Left cardiac atrium (tissue), 4 donors: ENCODE data around the gene CDR2L. TPM values are rescaled to one million over a fixed set of nuclear protein-coding genes. Genes with fewer than 3 reads are reported as not detected.
"Not testable (repeated sequence)": the region's sequence is repeated elsewhere in the genome, so short reads cannot be mapped to it uniquely, and the experiment has no call there.

Experiments used
- ATAC-seq, 2 donors: fragments of 200-7000 bp; cut with Tn5 transposase; one replicate each; pipeline ENCODE4 v1.9.1; 2020; ENCODE audit warnings: mild to moderate bottlenecking in 2 of 2, moderate library complexity in 2 of 2
- DNase-seq: peaks from one replicate; pipeline ENCODE4 v3.0.0-alpha.2; 2020
- intact Hi-C, 2 donors: fragments of 100-400 bp; cut with DNase I; formaldehyde crosslinking; loops; one replicate each; pipeline versions ENCODE4 v1.14.1 to v1.15.1; 2022 to 2023
- total RNA-seq, 2 donors: library from RNA; stranded (reverse); fragmentation: NEBNext Ultra II Directional; extraction: Animal tissue kit (Norgen Biotek cat#: 25700); gene quantifications; one replicate each; pipeline ENCODE4 v1.2.1, GENCODE V29; 2021
- donor health status: DM: no; HTN: yes; CAD: no.
- donor health status: DM: no; HTN: yes; CAD: no; lungs with severe emphysema.
- donor health status: DM: yes; HTN: yes; CAD: no.
- donor health status: Dilated cardiomyopathy.

Gene CDR2L
- total RNA-seq, 2 donors from 2014 or later, result 13.8 to 15.2 TPM

DNA sequence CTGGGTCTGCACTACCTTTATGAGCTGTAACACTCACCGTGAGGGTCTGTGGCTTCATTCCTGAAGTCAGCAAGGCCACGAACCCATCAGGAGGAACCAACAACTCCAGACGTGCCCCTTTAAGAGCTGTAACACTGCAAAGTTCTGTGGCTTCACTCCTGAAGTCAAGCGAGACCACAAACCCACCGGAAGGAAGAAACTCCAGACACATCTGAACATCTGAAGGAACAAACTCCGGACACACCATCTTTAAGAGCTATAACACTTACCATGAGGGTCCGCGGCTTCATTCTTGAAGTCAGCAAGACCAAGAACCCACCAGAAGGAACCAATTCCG lies 37.9 kb downstream of the CDR2L start:
- ATAC-seq, DNase-seq, intact Hi-C loops: not testable (repeated sequence)

DNA sequence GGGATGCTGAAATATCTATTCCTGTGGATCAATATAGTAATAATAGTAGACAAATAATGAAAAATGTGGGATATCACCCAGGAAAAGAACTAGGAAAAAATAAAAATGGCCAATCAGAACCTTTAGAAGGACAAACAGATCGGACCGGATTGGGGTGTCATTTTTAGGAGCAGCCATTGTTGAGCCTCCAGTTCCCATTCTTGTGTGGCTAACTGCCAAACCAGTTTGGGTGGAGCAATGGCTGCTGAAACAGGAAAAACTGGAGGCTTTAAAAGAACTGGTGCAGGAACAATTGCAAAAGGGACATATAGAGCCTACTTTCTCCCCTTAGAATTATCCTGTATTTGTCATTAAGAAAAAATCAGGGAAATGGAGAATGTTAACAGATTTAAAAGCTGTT lies 39.2 kb downstream of the CDR2L start:
- intact Hi-C loops, ATAC-seq, DNase-seq: not testable (repeated sequence)

DNA sequence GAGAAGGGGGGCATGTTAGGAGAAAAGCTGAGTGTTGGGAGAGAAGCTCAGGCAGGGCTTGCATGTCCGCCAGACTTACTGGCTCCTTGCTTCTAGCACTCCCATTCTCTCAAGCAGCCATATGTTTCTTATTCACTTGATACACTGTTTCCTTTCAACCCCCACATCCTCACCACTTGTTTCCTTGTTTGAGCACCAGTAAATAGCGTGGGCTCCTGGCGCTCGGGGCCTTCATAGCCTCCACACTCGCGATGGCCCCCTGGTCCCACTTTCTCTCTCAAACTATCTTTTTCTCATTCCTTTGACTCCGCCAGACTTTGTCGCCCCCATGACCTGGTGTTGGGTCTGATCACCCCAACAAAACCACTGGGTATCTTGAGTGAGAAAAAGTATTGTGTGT lies 42.7 kb downstream of the CDR2L start:
- ATAC-seq, result no peak
- DNase-seq, result no peak
- intact Hi-C loops, result loop anchor here in 1 of 2 donors (5.0 kb wide), 1 partner anchor 48 kb away; no protein-coding TSS in a partner anchor

GRCh38 chr17:75031972-75032719 lies 44.7 kb downstream of the CDR2L start:
- peak; percentile 25 to 28 for ATAC-seq
- peak; percentile 82 for DNase-seq
- intact Hi-C loops, result loop anchor here in 1 of 2 donors (5.0 kb wide), 1 partner anchor 50 kb away; no protein-coding TSS in a partner anchor

- DNase-seq, result peak; percentile 54
- intact Hi-C loops, result loop anchor here in 1 of 2 donors (5.0 kb wide), 1 partner anchor 50 kb away; no protein-coding TSS in a partner anchor
- ATAC-seq, result no peak
These were observed 45.4 kb downstream of the CDR2L start for GRCh38 chr17:75032720-75033280.

DNA sequence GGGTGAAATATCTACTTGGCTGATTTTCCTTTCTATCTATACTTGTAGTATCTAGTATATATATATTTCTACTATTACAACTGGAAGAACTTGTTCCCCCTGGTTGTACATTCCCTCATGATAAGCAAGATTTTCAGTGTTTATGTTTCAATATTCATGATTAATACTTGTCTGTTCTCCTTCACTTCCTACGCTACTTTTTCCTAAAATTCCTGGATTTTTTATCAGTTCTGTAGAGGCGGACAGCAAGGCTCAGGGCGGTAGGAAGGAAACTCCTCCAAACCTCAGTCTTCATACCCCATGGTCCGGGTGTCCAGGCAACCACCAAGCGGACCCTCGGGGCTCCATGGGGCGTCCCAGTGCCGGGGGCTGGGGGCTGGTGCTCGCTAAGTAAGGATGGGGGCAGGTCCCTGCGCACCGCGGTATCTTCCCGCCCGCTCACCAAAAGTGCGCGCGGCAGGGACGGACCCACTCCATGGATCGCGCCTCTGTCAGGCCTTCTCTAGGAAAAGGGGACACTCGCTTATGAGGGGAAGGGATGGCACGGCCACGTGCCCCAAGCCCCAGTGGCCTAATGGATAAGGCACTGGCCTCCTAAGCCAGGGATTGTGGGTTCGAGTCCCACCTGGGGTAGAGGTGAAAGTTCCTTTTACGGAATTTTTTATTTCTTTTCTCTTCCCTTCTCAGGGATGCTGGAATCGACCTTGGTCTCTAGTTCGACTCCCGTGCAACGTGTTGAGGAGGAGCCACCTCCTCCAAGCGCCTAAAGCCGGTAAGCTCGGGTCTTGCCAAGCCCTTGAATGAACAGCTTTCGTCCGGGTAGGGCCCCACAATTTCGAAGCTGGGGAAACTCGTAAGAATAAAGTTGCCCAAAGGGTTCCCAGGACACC lies 46.2 kb downstream of the CDR2L start:
- DNase-seq (peak; percentile 88), ATAC-seq (peak; percentile 64 to 79)
- intact Hi-C loops, result loop anchor here in 1 of 2 donors (5.0 kb wide), 1 partner anchor 51 kb away; no protein-coding TSS in a partner anchor

DNA sequence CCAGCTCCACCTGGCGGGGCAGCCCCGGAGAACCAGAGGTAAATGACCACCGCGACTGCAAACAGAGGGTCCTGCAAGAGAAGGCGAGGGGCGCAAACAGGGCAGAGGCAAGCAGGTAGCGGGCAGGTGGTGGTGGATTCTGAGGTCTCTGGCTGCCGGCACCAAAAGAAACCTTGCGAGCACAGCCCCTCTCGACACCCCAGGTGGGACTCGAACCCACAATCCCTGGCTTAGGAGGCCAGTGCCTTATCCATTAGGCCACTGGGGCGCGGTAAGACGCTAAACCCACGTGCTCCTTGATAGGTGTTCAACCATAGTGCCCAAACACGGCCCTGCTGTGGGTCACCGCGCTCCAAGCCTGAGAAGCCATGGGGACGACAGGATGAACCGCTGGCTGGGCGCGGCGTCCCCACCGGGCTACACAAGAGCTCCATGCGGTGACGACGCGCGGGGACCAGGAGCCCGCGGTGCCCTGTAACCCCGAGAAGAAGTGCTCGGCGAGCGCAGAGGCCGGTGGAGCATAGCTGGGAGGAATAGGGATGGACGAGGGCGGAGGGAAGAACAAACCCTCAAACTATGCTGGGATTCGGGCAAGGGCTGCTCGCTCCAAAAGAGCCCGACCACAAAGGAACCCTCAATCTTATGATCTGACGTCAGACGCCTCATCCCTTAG lies 46.9 kb downstream of the CDR2L start:
- ATAC-seq, result peak; percentile 73 to 80
- intact Hi-C loops, result loop anchor here in 1 of 2 donors (5.0 kb wide), 1 partner anchor 52 kb away; no protein-coding TSS in a partner anchor
- peak; percentile 88 for DNase-seq

DNA sequence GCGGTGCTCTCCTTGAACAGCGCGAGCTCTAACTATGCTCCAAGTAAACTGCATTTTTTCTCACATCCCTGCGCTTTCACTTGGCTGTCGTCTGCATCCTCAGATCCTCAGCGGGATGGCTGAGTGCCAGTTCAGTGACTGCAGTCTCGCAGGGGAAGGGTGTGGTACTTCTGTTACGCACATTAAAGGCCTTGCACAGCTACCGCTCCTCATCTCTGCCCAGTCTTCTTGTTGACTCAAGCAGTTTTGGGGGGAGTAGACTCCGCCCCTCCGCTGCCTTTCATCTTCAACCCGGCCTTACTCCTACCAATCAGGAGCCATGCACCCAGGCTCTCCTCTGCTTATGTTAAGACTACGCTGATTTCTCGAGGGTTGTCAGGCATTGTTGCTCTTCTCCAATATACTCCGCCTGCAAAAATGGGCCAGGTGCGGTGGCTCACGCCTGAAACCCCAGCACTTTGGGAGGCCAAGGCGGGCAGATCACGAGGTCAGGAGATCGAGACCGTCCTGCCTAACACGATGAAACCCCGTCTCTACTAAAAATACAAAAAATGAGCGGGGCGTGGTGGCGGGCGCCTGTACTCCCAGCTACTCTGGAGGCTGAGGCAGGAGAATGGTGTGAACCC lies 49.3 kb downstream of the CDR2L start:
- DNase-seq (peak; percentile 94), ATAC-seq (peak; percentile 27 to 32)
- intact Hi-C loops, result no loop called here

GRCh38 chr17:75039238-75039637 lies 51.8 kb downstream of the CDR2L start:
- no peak for DNase-seq
- ATAC-seq, result no peak
- intact Hi-C loops, result no loop called here

DNA sequence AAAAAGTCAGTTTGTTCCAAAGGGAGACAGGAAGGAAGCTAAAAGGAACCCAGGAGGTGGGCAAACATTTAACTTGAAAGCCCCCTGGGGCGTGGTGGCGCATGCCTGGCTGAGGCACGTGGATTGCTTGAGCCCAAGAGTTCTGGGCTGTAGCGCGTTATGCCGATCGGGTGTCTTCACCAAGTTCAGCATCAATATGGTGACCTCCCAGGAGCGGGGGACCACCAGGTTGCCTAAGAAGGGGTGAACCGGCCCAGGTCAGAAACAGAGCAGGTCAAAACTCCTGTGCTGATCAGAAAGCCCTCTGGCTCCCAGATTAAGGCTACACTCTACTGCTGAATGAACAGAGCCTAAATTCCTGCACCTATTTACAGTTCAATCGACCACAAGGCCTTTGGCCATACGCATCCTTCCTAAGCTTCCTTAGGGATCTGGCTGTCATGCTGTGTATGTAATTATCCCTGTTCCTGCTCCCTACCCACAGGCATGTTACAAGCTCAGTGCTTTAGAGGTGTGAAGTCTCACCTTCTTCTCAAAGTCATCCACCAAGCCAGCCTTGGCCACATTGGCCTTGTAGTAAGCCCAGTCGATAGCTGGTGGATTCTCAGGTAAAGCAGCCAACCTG lies 54.3 kb downstream of the CDR2L start:
- no peak for DNase-seq
- intact Hi-C loops, result no loop called here
- no peak for ATAC-seq

- ATAC-seq, intact Hi-C loops, DNase-seq: not testable (repeated sequence)
These were observed 56.4 kb downstream of the CDR2L start for GRCh38 chr17:75043789-75044188.

DNA sequence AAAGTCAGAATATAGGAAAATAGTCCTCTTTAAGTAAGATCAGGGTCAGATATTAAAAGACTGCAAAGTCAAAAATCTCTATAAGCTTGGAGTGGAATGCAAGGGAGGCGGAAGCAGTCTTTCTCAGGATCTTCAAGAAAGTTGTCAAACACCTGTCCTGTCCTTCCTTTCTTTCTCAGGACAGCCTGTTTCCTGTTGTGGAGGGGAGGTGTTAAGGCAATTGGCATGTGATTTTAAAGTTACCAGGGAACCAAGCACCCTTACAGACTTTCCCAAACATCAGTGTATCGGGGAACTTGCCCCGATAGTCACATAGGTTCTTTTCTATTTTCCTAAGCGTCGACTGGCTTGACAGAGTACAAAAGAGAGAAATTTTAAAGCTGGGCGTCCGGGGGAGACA lies 57.3 kb downstream of the CDR2L start:
- ATAC-seq (no peak), DNase-seq (no peak)
- intact Hi-C loops, result no loop called here

DNA sequence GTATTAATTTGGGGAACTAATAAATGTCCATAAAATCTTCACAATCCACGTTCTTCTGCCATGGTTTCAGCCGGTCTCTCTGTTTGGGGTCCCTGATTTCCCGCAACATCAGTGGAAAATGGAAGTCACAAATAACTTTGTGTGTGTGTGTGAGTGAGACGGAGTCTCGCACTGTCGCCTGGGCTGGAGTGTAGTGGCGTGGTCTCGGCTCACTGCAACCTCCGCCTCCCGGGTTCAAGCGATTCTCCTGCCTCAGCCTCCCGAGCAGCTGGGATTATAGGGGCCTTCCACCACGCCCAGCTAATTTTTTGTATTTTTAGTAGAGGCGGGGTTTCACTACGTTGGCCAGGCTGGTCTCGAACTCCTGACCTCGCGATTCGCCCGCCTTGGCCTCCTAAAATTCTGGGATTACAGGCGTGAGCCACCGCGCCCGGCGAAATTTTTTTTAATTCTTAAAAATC lies 58.5 kb downstream of the CDR2L start:
- intact Hi-C loops, DNase-seq, ATAC-seq: not testable (repeated sequence)

- peak; percentile 97 to 98 for ATAC-seq
- DNase-seq, result peak; percentile 96
- intact Hi-C loops, result no loop called here
These were observed 59.2 kb downstream of the CDR2L start, which contains the start of the genes ATP5PD and KCTD2 for GRCh38 chr17:75046407-75047289. Gene ATP5PD (minus strand): TSS chr17:75046969. CDS start chr17:75042650, 4,319 bp downstream. Gene KCTD2 (plus strand): TSS chr17:75047225. CDS start chr17:75047251, 26 bp downstream.

DNA sequence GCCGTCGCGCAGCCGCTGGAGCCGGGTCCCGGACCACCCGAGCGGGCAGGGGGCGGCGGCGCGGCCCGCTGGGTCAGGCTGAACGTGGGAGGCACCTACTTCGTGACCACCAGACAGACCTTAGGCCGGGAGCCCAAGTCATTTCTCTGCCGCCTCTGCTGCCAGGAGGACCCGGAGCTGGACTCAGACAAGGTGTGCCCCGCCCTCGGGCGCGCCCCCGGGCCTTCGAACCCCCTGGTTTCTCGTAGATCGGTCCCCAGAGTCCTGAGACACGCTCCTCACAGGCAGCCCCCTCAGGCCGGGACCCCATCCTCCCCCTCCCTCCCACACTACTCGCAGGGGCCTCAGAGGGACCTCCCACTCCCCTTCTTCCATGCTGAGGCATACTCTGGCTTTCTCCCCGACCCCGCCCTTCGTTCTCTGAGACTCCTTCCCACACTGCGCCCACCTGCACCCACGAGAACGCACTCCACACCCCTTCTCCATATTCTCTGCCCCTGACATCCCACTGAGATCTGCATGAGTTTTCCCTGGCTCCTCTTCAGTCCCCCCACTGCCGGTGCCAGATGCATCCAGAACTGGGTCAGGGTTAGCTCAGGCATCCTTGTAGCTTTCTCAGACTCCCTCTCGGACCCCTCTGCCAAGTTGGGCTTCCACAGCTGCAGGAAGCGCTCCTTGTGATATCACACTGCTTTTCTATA lies 60.1 kb downstream of the CDR2L start:
- DNase-seq, result peak; percentile 61
- intact Hi-C loops, result no loop called here
- ATAC-seq, result no peak

GRCh38 chr17:75048249-75048878 lies 60.9 kb downstream of the CDR2L start:
- DNase-seq (peak; percentile 53), ATAC-seq (peak; percentile 29 to 36)
- intact Hi-C loops, result no loop called here
